GM19328 (cell line): ENCODE measurements around the gene NPPA.

ENCODE experiments used
- ATAC-seq: cut with Tn5 transposase; IDR thresholded peaks from one replicate; pipeline ENCODE4 v1.9.1; 2021; ENCODE audit warnings: mild to moderate bottlenecking, moderate library complexity; ENCODE audit not compliant: unreplicated experiment

The NPPA gene

GRCh38 chr1:11845641-11846335, 1.8 kb downstream of the NPPA start:
- no peak for ATAC-seq

DNA sequence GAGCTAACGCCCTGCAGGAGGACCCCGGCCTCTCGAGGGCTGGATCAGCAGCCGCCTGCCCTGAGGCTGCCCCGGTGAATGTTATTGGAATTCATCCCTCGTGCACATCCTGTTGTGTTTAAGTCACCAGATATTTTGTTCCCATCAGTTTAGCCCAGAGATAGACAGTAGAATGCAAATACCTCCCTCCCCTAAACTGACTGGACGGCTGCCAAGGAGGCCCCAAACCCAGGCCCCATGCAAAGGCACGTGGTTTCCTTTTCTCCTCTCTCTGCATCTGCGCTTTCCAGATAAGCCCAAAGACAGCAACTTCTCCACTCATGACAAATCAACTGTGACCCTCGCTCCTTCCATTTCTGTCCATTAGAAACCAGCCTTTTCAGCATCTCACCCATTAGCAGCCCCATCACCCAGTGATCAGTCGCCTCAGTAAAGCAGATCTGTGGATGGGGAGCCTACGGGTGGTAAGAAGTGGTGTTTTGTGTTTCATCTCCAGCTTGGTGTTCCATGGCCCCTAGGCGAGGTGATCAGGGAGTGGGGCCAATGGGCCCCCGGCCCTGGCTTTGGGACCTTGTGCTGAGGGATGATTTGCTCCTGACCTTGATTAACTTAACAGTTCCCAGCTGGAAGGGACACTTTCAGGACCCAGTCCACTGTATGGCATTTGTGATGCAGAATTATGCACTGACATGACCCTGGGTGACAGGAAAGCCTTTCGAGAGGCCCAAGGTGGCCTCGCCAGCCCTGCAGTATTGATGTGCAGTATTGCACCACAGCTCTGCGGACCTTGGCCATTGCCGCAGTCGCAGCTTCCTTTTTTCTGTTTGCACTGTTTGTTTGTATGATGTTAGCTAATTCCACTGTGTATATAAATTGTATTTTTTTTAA, 5.2 kb downstream of the NPPA start:
- no peak for ATAC-seq

DNA sequence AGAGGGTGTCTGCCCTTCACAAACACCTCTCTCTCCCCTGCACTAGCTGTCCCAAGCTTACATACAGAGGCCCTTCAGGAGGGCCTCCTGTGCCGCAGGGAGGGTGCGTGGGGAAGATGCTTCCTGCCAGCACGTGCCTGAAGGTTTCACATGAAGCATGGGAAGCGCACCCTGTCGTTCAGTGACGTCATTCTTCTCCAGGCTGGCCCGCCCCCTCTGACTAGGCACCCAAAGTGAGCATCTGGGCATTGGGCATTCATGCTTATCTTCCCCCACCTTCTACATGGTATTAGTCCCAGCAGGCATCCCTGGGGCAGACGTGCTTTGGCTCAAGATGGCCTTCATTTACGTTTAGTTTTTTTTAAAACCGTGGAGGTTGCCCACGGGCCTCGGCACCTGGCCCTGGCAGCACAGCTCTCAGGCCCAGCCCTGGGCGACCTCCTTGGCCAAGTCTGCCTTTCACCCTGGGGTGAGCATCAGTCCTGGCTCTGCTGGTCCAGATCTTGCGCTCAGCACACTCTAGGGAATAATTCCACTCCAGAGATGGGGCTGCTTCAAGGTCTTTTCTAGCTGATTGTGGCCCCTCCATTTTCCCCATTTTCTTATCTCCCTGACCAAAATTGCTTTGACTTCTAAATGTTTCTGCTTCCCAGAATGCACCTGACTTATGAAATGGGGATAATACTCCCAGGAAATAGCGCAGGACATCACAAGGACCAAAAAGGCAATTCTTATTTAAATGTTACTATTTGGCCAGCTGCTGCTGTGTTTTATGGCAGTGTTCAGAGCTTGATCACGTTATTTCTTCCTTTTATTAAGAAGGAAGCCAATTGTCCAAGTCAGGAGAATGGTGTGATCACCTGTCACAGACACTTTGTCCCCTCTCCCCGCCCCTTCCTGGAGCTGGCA, 6.1 kb downstream of the NPPA start:
- no peak for ATAC-seq

GRCh38 chr1:11839727-11840705, 7.6 kb downstream of the NPPA start:
- no peak for ATAC-seq

GRCh38 chr1:11838349-11839272, 9.0 kb downstream of the NPPA start:
- ATAC-seq, result no peak

DNA sequence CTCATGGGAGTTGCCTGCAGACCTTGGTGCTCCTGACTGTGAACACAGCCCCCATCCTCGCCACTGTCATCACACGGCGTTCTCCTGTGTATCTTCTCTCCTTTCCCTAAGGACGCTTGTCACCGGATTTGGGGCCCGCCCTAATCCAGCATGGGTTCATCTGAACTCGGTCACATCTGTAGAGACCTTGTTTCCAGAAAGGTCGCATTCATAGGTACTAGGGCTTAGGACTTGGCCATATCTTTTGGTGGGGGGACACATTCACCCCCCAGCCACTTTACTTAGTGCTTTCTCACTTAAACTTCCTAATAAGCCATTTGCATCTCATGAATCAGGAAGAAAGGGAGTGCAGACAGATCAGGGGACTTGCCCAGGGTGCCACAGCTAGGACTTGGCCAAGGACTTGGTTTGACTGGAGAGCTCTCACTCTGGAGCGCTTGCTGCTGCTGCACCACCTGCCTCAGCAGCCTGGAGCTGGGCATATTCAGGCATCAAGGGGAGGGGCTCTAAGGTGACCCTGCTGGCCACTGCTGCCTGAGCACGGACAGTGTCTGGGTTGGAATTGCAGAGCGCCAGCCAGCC, 9.7 kb downstream of the NPPA start:
- ATAC-seq, result no peak

- no peak for ATAC-seq
These were observed 10.4 kb downstream of the NPPA start for GRCh38 chr1:11836955-11837766.

GRCh38 chr1:11835441-11836225, 11.9 kb downstream of the NPPA start:
- no peak for ATAC-seq

GRCh38 chr1:11833900-11834299, 13.7 kb downstream of the NPPA start:
- ATAC-seq, result no peak

GRCh38 chr1:11833497-11833896, 14.1 kb downstream of the NPPA start:
- no peak for ATAC-seq

- no peak for ATAC-seq
These were observed 15.4 kb downstream of the NPPA start for GRCh38 chr1:11831945-11832725.

GRCh38 chr1:11828511-11828910, 19.1 kb downstream of the NPPA start:
- ATAC-seq, result no peak

DNA sequence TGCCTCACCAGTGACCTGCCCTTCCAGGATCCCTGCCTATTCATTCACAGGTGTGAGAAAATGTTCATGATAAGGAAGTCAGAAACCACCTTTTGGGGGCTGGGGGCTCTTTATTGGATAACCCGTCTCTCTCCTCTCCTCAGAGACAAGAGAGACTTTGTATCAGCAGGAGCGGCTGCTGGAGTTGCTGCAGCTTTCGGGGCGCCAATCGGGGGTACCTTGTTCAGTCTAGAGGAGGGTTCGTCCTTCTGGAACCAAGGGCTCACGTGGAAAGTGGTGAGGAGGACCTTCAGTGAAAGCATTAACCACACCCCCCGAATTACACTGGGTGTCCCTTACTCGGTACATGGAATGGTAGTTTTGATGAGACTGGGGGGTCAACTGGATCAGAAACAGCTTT, 20.6 kb downstream of the NPPA start:
- no peak for ATAC-seq

- no peak for ATAC-seq
These were observed 22.5 kb downstream of the NPPA start for GRCh38 chr1:11825131-11825530.

DNA sequence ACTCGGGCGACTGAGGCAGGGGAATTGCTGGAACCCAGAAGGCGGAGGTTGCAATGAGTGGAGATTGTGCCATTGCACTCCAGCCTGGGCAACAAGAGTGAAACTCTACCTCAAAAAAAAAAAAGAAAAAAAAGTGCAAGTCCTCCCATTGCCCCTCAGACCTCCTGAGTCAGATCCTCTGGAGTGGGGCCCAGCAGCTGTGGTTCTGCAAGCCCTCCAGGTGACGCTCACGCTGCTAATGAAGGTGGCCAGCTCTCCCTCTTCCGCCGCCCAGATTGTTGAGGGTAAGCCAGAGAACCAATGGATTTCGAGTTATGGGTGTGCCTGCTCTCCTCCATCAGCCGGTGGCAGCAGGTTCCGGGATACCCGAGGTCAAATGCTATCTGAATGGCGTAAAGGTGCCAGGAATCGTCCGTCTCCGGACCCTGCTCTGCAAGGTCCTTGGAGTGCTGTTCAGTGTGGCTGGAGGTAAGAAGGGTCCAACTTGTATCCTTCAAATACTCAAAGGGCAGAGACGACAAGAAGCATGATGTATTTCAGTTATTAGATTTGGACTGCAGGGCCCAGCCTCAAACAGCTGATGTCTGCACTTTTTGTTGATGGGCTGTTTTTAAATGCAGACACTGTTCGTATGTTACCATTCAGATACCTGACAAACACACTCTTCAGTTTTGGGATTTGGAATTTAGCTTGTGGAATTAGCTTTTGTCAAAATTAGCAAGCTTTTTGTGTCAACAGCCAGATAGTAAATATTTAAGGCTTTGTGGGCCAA, 24.0 kb downstream of the NPPA start:
- ATAC-seq, result no peak
